Endometrium (tissue), 2 donors: ENCODE data around the gene TPST2.
A peak's percentile ranks its signal among the peaks of the same experiment; 100 is the strongest.

Experiments used
- FAIRE-seq: peaks from 2 replicates; lab custom pipeline; 2012; peaks lifted over from hg19 to GRCh38; lab: Jason Lieb, UNC
- donor health status: control.
- donor health status: control.

The TPST2 gene

GRCh38 chr22:26579331-26579886, 10.5 kb downstream of the TPST2 start:
- no peak for FAIRE-seq

- FAIRE-seq: no peak
These were observed 12.9 kb downstream of the TPST2 start for GRCh38 chr22:26577081-26577480.

- no peak for FAIRE-seq
These were observed 13.8 kb downstream of the TPST2 start for GRCh38 chr22:26576026-26576680.

- no peak for FAIRE-seq
These were observed 15.8 kb downstream of the TPST2 start for GRCh38 chr22:26574001-26574723.

GRCh38 chr22:26573026-26573662, 16.8 kb downstream of the TPST2 start:
- FAIRE-seq: peak; percentile 80

- FAIRE-seq: no peak
These were observed 18.9 kb downstream of the TPST2 start for GRCh38 chr22:26570864-26571525.

GRCh38 chr22:26570115-26570514, 19.8 kb downstream of the TPST2 start:
- FAIRE-seq: no peak

- FAIRE-seq: no peak
These were observed 21.7 kb downstream of the TPST2 start for GRCh38 chr22:26568207-26568706.

GRCh38 chr22:26567610-26568009, 22.3 kb downstream of the TPST2 start:
- no peak for FAIRE-seq

GRCh38 chr22:26566994-26567393, 22.9 kb downstream of the TPST2 start:
- no peak for FAIRE-seq

GRCh38 chr22:26565889-26566288, 24.0 kb downstream of the TPST2 start:
- no peak for FAIRE-seq

GRCh38 chr22:26565181-26565580, 24.8 kb downstream of the TPST2 start:
- FAIRE-seq: no peak

- FAIRE-seq: no peak
These were observed 25.3 kb downstream of the TPST2 start for GRCh38 chr22:26564672-26565071.

- FAIRE-seq: no peak
These were observed 25.8 kb downstream of the TPST2 start for GRCh38 chr22:26564181-26564580.

- FAIRE-seq: no peak
These were observed 26.9 kb downstream of the TPST2 start for GRCh38 chr22:26563022-26563421.

- no peak for FAIRE-seq
These were observed 28.0 kb downstream of the TPST2 start for GRCh38 chr22:26561756-26562417.

GRCh38 chr22:26559961-26560575, 29.9 kb downstream of the TPST2 start:
- FAIRE-seq: no peak

- FAIRE-seq: no peak
These were observed 31.6 kb downstream of the TPST2 start for GRCh38 chr22:26558248-26558895.

GRCh38 chr22:26556904-26557303, 33.0 kb downstream of the TPST2 start:
- no peak for FAIRE-seq

GRCh38 chr22:26555478-26555877, 34.5 kb downstream of the TPST2 start:
- FAIRE-seq: no peak

GRCh38 chr22:26554956-26555355, 35.0 kb downstream of the TPST2 start:
- no peak for FAIRE-seq
